Testis (tissue), 2 donors: ENCODE data around the gene ZDHHC8.

ENCODE experiments used
- CTCF ChIP-seq, 3 experiments: fragments of 450-650 bp in 2 of 3; fragments of 200-600 bp in 1 of 3; sonication (generic) in 1 of 3; IDR thresholded peaks; one replicate each; pipeline ENCODE4 v1.5.1; 2016 to 2019; ENCODE audit warnings: antibody characterized with exemption in 3 of 3, mild to moderate bottlenecking in 2 of 3, moderate library complexity in 1 of 3
- POLR2A ChIP-seq: fragments of 450-650 bp; IDR thresholded peaks from one replicate; pipeline ENCODE4 v1.6.1; 2017; ENCODE audit warnings: antibody characterized with exemption, mild to moderate bottlenecking, moderate library complexity

GRCh38 chr22:20147237-20147988 lies 15.8 kb downstream of the ZDHHC8 start:
- TF ChIP-seq CTCF (IDR thresholded peaks at IDR 0.05) (no peak), POLR2A (no peak)
